ENCODE results near the gene IER5.
A peak's percentile ranks its signal among the peaks of the same experiment; 100 is the strongest.

Gene IER5

GRCh38 chr1:181049378-181049777, 39.1 kb upstream of the IER5 start:
- TF ChIP-seq ESRRG (CRISPR knock-in tag; IDR thresholded peaks at IDR 0.05) = no peak
- no peak for TF ChIP-seq ZFP3 (CRISPR knock-in tag; IDR thresholded peaks at IDR 0.05)
- no peak for TF ChIP-seq GLIS3 (CRISPR knock-in tag; IDR thresholded peaks at IDR 0.05)
- TF ChIP-seq OSR1 (CRISPR knock-in tag; IDR thresholded peaks at IDR 0.05) = no peak
- no peak for TF ChIP-seq BACH2 (CRISPR knock-in tag; IDR thresholded peaks at IDR 0.05; ENCODE audit: borderline replicate concordance)
- TF ChIP-seq RARB (CRISPR knock-in tag; IDR thresholded peaks at IDR 0.05) = no peak
- TF ChIP-seq ZNF8 (CRISPR knock-in tag; IDR thresholded peaks at IDR 0.05) = no peak
- TF ChIP-seq PPARA (CRISPR knock-in tag; IDR thresholded peaks at IDR 0.05; ENCODE audit: borderline replicate concordance) = no peak

GRCh38 chr1:181050922-181051321, 37.6 kb upstream of the IER5 start:
- no peak for ATAC-seq
- TF ChIP-seq RARB (CRISPR knock-in tag; IDR thresholded peaks at IDR 0.05) (no peak), ISL1 (CRISPR knock-in tag; IDR thresholded peaks at IDR 0.05) (no peak)

More at GRCh38 chr1:181049378-181049777, 39.1 kb upstream of the IER5 start:
- no peak for ATAC-seq

- ATAC-seq = no peak
- no peak for TF ChIP-seq TCF4 (CRISPR knock-in tag; IDR thresholded peaks at IDR 0.05; ENCODE audit: borderline replicate concordance)
- TF ChIP-seq PPARA (CRISPR knock-in tag; IDR thresholded peaks at IDR 0.05; ENCODE audit: borderline replicate concordance) = no peak
- TF ChIP-seq ESRRG (CRISPR knock-in tag; IDR thresholded peaks at IDR 0.05) = no peak
- TF ChIP-seq OSR1 (CRISPR knock-in tag; IDR thresholded peaks at IDR 0.05) = no peak
- TF ChIP-seq ZFP3 (CRISPR knock-in tag; IDR thresholded peaks at IDR 0.05) = no peak
- TF ChIP-seq ZFP30 (CRISPR knock-in tag; IDR thresholded peaks at IDR 0.05) = no peak
- no peak for TF ChIP-seq CSRNP3 (CRISPR knock-in tag; IDR thresholded peaks at IDR 0.05)
- TF ChIP-seq ZNF8 (CRISPR knock-in tag; IDR thresholded peaks at IDR 0.05) = no peak
- TF ChIP-seq POU6F1 (CRISPR knock-in tag; IDR thresholded peaks at IDR 0.05; ENCODE audit: borderline replicate concordance, low read depth) = no peak
- no peak for TF ChIP-seq ZNF70 (CRISPR knock-in tag; IDR thresholded peaks at IDR 0.05)
- TF ChIP-seq TSHZ2 (CRISPR knock-in tag; IDR thresholded peaks at IDR 0.05) = no peak
Measured at GRCh38 chr1:181056560-181056959, 31.9 kb upstream of the IER5 start.

GRCh38 chr1:181057079-181057478, 31.4 kb upstream of the IER5 start:
- ATAC-seq = peak; percentile 63
- TF ChIP-seq TCF4 (CRISPR knock-in tag; IDR thresholded peaks at IDR 0.05; ENCODE audit: borderline replicate concordance) (no peak), TOX (CRISPR knock-in tag; IDR thresholded peaks at IDR 0.05; ENCODE audit: borderline replicate concordance) (no peak), OSR1 (CRISPR knock-in tag; IDR thresholded peaks at IDR 0.05) (no peak), CSDC2 (CRISPR knock-in tag; IDR thresholded peaks at IDR 0.05) (no peak), ZFP30 (CRISPR knock-in tag; IDR thresholded peaks at IDR 0.05) (no peak), BACH2 (CRISPR knock-in tag; IDR thresholded peaks at IDR 0.05; ENCODE audit: borderline replicate concordance) (no peak), ZFP3 (CRISPR knock-in tag; IDR thresholded peaks at IDR 0.05) (no peak), ARNTL (CRISPR knock-in tag; IDR thresholded peaks at IDR 0.05; ENCODE audit: borderline replicate concordance, low read depth) (no peak), CSRNP3 (CRISPR knock-in tag; IDR thresholded peaks at IDR 0.05) (no peak), PATZ1 (CRISPR knock-in tag; IDR thresholded peaks at IDR 0.05; ENCODE audit: borderline replicate concordance) (no peak), CREB5 (CRISPR knock-in tag; IDR thresholded peaks at IDR 0.05; ENCODE audit: low read depth) (no peak)

All from SK-N-SH treated with all-trans-retinoic acid at 6 μM for 48 hours (cell line).